GM21717 (cell line): ENCODE data around the gene DSCAML1.
"Not testable (repeated sequence)": the region's sequence is repeated elsewhere in the genome, so short reads cannot be mapped to it uniquely, and the experiment has no call there.

ENCODE experiments used
- ATAC-seq: cut with Tn5 transposase; IDR thresholded peaks from one replicate; pipeline ENCODE4 v1.9.1; 2021; ENCODE audit warnings: mild to moderate bottlenecking, moderate library complexity; ENCODE audit not compliant: unreplicated experiment

The DSCAML1 gene

DNA sequence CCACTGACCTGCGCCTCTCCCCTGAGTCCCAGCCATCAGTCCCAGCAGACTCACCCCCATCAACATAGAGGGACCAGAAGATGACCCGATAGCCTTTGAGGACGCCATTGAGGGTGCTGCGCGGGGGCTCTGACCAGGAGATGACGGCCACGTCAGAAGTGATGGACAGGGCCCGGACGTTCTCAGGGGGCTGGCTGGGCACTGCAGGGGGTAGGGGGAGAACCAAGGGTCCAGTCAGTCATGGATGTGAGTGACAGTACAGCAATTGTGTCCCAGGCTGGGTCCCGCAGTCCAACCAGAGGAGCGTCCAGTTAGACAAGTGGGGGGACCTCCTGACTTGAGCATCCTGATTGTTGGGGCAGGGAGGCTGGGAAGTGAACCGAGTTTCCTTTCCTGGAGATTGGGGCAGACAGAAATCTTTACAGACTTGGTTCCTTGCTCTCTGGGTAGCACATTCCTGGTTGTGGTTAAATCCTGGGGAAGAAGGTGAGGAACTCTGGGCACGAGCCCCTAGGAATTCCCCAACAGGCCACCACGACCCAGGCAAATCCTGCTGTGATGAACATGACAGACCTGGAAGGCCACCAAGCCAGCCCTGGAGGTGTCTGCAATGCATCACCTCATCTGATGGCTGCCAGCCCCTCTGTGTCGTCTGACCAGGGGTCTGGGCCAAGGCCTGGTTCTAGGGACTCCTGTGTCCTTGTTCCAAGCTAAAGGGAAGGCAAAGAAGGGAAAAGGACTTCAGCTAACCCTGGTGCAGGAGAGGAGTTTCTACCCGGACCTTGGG, 335.4 kb downstream of the DSCAML1 start:
- no peak for ATAC-seq

DNA sequence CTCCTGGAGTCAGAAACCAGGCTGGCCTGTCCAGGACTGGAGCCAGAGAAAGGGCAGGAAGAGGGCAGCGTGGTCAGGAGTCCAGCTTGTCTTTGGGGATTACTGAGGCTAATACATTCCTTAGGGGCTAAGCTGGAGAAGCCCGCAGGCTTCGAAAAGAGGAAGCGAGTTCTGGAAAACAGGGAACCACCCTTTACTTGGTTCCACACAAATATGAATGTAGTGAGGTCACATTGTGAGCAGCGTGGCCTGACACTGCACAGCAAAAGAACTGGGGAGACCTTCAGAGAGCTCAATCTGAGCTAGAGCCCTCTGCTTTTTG, 337.1 kb downstream of the DSCAML1 start:
- no peak for ATAC-seq

DNA sequence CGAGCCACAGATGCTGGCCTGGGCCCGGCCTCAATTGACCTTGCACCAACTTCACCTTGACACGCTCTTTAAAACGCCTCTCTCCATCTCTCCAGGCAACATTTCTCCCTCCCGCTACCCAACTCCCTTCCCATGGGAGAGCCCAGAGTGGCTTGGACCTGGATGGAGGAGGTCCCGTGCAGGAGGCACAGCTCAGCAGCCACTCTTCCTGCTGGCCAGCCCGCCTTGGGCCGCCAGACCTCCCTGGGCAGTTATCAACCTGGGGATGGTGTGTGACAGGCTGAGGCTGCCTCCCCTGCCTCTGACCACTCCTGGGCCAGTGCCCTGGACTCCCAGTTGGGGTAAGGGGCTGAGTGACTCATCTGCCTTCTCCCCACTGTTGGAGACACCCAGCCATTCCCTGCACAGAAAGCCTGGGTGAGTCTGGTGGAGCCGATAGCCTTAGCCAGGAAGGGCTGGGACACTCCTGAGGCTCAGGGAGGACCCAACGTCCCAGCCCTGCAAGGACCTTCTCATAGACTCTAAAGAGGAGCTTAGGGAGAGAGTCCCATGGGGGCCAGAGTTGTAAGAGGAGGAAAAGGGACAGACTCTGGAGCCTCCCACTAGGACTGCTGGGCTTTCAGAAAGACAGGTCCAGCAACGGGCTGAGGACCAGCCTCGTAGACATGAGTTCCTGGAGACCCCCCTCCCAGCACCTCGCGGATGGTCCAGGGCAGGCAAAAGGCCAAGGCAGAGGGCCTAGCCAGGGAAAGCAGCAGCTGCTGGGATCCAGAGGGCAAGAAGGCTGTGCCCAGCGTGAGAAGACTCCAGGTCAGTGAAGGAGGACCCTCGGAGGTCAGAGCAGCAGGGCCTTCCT, 337.7 kb downstream of the DSCAML1 start:
- ATAC-seq: no peak

DNA sequence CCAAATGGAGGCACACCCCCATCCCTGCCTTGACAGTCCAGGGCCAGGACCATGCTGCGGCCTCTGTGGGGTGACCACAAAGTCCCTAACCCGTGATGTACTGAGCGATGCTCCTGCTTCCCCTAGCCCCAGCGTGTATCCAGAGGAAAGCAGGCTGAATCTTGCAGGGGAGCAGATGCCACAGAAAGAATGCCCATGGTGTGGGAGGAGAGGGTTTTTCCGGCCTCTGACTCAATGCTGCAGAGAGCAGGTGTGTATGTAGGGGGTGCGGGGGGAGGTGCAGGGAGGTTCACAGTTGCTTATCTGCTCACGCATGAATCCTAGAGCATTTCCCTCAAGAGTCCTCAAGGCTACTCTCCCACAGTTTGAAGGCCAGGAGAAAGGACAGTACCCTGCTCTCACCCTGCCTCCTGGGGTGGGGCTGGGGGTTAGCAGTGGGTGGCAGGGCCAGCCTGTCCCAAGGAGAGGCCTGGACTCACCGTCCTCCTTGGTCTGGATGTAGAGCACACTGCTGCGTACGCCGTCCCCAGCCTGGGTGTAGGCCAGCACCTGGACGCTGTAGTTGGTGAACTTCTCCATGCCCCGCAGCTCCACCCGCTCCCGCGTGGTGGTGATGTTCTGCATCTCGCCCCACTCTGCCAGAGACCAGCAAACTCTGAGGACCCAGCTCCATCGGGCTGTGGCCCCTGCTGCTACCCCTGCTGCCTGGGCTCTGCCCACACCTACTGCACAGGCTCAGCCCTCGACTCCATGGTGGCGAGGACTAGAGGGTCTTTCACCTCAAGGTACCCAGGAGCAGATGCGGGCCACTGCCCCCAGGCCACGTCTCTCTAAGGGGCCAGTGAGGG, 338.5 kb downstream of the DSCAML1 start:
- ATAC-seq: no peak

DNA sequence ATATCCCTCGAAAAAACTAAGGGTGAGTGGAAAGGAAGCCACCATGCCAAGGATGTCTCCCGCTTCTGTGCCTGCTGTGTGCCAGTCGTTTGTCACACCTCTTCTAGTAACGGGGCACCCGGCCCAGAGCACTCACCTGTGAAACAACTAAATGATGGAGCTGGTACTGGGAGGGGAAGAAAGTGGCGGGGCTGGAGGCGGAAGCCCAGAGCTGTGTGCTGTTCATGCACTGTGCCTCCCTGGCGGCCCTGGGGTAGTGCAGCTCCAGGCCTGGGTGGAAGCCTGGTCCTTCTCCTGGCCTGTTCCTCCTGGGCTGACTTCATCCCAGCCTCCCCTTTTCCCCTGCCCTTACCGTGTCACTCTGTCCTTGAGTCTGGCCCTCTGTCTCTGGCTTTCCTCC, 339.2 kb downstream of the DSCAML1 start:
- ATAC-seq: no peak

DNA sequence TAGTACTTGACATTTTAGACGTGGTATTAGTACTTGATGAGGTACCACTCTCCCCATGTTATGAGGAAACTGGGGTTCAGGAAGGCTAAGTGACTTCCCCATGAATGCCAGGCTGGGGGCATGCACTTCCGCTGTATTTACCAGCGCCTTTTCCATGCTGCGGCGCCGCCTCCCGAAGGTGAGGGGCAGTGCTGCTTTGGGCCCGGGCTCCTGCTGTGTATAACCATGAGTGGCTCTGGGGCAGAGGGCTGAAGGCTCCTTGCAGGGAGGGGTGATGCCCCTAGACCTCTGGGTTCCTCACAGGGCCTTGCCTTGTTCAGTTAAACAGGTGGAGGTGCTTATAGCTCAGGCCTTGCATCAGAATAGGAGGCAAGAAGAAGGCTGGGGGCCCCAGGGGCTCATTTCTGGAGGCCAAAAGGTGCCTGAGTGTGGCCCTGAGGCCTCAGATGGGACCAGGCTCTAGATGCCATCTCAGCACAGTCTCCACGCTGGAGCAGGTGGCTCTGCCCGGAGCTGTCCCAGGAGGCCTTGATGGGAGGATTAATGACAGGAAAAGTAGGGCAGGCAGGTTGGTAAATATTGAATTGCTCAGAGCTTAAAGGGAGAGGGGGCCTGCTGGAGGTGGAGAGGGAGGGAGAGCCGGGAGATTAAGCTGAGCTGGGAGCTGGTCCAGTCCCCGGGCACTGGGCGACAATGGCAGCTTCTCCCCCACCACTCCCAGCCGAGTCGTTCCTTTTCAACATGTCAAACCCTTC, 339.8 kb downstream of the DSCAML1 start:
- no peak for ATAC-seq

DNA sequence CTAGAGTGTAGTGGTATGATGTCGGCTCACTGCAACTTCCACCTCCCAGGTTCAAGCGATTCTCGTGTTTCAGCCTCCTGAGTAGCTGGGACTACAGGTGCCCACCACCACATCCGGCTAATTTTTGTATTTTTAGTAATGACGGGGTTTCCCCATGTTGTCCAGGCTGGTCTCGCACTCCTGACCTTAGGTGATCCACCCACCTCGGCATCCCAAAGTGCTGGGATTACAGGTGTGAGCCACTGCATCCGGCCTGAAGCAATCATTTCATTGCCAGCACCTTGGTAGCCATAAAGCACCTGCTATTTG, 340.3 kb downstream of the DSCAML1 start:
- ATAC-seq: not testable (repeated sequence)

DNA sequence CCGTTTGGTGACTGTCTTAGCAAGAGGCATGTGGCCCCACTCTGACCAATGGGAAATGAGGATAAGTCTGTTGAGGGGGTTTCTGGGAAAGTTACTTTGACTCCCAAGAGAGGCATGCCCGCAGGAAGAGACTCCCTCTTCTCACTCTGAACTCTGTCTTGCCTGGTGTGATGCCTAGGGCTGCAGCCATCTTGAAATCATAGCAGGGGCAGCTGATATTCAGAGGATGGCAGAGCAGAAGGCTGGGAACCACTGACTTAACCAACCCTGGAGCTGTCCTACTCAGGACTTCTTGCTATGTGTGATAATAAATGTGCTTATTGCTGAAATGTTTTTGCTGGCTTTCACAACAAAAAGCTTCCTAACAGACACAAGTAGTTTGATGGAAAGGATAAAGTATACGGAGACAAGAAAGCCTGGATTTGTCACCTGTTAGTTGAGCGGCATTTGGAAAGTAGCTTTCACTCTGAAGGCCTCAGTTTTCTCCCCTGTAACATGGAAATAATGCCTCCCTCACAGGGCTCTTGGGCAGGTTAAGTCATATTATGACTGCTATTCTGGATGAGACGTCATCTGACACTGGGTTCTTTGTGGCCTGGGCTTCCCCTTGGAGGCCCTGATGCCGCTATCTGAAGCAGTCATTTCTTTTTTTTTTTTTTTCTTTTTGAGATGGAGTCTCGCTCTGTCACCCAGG, 340.8 kb downstream of the DSCAML1 start:
- peak; percentile 58 for ATAC-seq

DNA sequence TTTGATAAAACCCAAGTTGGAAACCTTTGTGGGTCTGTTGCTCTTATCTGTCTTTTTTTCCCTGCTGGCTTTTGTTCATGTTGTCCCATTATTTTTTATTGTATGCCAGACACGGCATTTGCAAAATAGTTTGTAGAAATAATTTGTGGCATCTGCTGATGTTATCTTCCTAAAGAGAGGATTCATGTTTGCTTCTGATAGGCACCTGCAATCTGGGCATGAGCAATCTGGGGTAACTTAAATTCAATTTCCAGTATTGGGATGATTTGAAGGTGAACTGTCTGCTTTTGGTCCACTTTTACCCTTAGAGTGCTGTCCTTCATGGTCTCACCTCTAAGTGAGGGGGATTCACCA, 342.5 kb downstream of the DSCAML1 start:
- ATAC-seq: no peak

DNA sequence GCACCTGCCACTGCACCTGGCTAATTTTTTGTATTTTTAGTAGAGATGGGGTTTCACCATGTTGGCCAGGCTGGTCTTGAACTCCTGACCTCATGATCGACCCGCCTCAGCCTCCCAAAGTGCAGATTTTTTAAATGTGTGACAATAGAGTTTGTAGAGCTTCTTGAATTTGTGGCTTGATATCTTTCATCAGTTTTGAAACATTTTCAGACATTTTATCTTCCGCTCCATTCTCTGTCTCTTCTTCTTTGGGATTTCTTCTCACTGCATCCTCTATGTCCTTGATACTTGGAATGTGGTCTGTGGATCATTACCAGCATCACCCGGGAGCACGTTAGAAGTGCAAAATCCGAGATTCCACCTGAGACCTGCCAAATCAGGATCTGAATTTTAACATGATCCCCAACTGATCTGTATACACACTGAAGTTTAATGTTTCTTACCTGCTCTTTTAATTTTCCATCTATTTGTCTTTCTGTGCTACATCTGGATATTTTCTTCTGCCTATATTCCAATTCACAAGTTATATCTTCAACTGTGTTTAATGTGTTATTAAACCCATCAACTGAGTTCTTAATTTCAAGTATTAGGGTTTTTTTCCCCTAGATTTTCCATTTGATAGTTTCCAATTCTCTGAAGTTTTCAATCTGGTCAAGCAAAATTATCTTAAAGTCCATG, 343.0 kb downstream of the DSCAML1 start:
- ATAC-seq: no peak

DNA sequence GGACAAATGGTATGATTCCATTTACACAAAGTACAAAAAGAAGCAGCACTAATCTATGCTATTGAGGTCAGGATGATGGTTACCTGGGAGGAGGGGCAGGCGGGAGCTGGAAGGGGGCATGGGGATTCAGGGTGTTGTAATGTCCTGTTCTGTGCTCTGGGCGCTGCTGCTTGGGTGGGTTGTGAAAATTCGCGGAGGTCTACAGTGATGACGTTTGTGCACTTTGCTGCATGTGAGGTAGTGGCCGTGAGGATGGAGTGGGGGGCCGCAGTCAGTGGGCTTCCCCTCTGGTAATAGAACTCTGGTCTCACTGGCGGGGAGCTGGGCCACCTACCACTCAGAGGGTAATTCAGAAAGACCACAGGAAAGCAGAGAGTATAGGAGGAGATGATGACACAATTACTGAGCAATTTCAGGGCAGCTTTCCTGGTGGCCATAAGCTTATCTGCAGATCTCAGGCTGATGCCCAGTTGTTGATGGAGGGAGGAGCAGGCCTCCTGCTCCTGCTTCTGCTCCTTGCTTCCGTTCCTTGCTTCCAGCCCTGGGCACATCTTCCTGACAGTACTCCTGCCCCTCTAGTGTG, 347.8 kb downstream of the DSCAML1 start:
- no peak for ATAC-seq

DNA sequence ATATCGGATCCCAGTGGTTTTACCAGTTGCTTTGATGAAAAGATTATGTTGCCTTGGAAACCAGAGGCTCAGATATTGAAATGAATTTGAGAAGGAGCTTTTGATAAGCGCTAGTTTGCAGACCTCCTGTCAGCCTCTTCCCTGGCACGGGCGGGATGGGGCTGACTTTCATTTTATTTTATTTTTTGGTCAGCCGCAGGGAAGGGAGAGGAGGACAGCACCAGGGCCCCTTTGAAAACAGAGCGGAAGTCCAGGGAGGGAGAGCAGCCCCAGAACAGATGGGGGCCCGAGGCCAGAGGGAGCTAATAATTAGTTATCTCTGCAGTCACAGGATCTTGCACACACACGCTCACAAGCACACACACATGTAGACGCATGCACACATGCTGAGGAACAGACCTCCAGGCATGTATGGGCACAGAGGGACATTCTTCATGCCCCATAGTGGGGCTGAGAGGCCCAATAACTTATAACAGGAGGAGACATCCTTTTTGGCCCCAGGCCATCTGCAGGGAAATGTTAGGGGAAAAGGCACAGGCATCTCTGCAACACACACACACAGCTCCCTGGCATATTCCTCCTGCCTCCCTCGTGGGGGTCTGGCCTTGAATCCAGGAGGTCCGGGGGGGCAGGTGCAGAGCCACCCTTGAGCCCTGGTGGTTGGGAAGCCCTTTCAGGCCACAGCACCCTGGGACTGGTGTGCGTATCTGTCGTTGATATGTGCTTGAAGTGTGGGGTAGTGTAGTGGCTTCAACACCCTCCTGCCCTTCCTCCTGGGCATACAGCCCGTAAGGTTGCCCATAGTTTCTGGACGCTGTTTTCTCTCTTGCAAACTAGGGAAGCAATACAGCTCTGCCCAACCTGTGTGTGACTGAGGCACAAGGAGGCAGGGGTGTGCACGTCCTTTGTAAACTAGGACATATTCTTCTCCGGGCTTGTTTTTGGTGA, 352.0 kb downstream of the DSCAML1 start:
- no peak for ATAC-seq

DNA sequence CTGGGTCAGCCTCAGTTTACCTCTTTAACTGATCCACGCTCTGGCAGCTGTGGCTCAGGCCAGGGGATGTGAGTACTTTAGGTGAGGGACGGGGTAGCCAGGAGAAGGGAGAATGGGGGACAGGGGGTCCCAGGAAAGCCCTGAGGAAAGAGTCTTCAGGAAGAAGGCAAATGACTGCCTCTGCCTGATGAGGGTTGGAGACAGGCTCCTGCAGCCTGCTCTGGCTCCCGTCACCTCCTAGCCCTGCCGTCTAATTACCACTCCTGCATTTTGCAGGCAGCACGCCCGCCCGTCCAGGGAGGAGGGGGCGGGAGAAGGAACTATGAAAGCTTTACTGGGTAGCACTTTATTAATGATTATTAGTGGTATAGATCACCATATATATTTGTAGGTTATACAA, 352.8 kb downstream of the DSCAML1 start:
- no peak for ATAC-seq

DNA sequence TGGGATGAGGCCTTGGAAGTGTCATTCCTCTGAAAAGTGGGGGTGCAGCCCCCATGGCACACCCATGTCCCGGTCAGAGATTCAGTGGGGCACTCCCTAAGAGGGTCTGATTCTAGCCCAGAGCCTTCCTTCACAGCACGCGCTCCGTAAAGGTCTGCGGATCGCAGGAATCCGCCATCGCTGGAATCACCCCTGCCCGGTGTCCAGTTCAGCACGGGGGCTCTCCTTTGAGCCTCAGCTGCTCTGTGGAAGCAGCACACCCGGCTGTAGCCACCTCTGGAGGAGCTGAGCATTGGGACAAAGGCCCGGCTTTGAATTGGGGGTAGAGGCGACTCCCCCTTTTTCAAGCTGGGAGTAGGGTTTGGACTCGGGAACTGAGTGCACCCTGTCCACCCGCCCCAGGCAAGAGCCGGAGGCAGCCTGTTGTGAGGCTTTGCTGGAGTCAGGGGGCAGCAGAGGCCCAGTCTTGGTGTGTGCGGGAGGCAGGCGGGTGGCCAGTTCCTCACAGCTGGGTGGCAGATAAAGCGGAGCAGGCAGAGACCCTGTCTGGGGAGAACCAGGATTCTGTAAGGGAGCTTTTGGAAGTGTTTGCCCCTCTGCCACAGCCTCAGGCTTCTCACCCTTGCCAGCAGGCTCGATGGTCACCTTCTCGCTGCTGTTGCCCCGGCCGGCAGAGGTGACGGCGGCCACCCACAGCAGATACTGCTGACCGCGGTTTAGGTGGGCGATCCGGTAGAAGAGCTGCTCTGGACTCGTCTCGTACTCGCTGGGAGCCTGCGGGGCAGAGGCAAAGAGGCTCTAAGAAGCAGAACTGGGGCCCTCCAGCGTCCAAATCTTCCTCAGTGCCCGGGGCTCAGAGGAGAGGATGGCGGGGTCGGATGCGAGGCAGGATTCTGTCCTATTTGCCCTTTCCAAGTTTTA, 353.5 kb downstream of the DSCAML1 start:
- ATAC-seq: no peak

DNA sequence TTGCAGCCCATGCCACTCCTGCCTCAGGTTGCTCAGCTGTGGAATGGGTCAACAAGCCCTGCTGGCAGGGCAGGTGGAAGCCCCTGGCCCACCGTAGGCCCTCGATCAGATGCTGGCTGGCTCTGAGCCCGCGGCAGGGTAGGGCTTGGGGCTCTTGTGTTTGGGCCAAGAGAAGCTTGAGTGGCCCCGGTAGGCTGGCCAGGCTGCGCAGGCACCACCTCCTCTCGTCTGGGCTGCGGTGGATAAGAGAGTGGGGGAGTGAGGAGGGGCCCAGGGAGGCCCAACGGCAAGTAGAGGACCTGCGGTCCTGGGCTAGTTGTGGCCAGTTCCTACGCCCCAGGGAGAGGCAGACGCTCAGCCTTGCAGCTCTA, 354.2 kb downstream of the DSCAML1 start:
- ATAC-seq: no peak

DNA sequence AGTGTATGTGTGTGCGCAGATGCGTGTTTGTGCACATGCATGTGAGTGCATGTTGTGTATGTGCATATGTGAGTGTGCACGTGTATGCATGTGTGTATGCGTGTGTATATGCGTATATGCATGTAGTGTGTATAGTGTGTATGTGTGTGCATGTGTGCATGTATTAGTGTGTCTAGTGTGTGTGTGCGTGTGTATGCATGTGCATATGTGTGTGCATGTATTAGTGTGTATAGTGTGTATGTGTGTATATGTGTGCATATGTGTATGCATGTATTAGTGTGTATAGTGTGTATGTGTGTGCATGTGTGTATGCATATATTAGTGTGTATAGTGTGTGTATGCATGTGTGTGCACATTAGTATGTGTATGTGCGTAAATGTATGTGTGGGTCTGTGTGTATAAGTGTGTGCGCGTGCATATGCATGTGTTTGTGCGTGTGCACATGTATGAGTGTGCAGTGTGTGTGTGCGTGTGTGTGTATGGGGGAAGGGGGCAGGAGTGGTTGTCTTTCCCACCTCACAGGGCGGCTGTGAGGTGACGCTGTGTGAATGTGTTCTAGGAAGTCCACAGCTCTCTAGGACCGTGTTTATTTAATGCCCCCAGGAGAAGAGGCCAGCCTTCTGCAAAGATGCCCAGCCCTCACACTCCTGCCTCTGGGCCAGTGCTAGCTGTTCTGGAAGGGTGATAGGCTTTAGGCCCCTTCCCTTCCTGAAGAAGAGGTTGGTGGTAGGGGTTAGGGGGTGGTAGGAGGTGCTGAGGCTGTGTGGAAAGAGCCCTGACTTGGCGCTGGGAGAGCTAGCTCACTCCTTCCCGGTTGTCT, 354.8 kb downstream of the DSCAML1 start:
- ATAC-seq: no peak
